Measurements from ENCODE around the gene PAX7. TPM values are rescaled to one million over a fixed set of nuclear protein-coding genes. Genes with fewer than 3 reads are reported as not detected.
"Not testable (repeated sequence)": the region's sequence is repeated elsewhere in the genome, so short reads cannot be mapped to it uniquely, and the experiment has no call there.

The PAX7 gene
- total RNA-seq, 1 donor from 2014 or later: not detected

- peak; percentile 43 for DNase-seq (ENCODE audit: low spot score)
- intact Hi-C loops (cut with DNase I): no loop called here
These were observed 109.3 kb downstream of the PAX7 start for GRCh38 chr1:18739897-18740296.

GRCh38 chr1:18740617-18741016 is 110.0 kb downstream of the PAX7 start:
- intact Hi-C loops (cut with DNase I): no loop called here
- no peak for DNase-seq (ENCODE audit: low spot score)

GRCh38 chr1:18743233-18743632 is 112.6 kb downstream of the PAX7 start:
- peak; percentile 57 for DNase-seq (ENCODE audit: low spot score)
- intact Hi-C loops (cut with DNase I): no loop called here

GRCh38 chr1:18744381-18744780 is 113.7 kb downstream of the PAX7 start:
- intact Hi-C loops (cut with DNase I); DNase-seq (ENCODE audit: low spot score): not testable (repeated sequence)

GRCh38 chr1:18746981-18747380 is 116.3 kb downstream of the PAX7 start:
- intact Hi-C loops (cut with DNase I): no loop called here
- no peak for DNase-seq (ENCODE audit: low spot score)

- intact Hi-C loops (cut with DNase I): no loop called here
- DNase-seq (ENCODE audit: low spot score): peak; percentile 4
These were observed 117.0 kb downstream of the PAX7 start for GRCh38 chr1:18747671-18748070.

- peak; percentile 12 for DNase-seq (ENCODE audit: low spot score)
- intact Hi-C loops (cut with DNase I): no loop called here
These were observed 117.8 kb downstream of the PAX7 start for GRCh38 chr1:18748435-18748834.

GRCh38 chr1:18749569-18749968 is 118.9 kb downstream of the PAX7 start:
- intact Hi-C loops (cut with DNase I): no loop called here
- DNase-seq (ENCODE audit: low spot score): no peak

GRCh38 chr1:18750600-18750999 is 120.0 kb downstream of the PAX7 start:
- no peak for DNase-seq (ENCODE audit: low spot score)
- intact Hi-C loops (cut with DNase I): no loop called here

- intact Hi-C loops (cut with DNase I): no loop called here
- DNase-seq (ENCODE audit: low spot score): peak; percentile 24
These were observed 120.8 kb downstream of the PAX7 start for GRCh38 chr1:18751425-18751824.

- intact Hi-C loops (cut with DNase I): no loop called here
- DNase-seq (ENCODE audit: low spot score): no peak
These were observed 121.8 kb downstream of the PAX7 start for GRCh38 chr1:18752409-18752808.

- no peak for DNase-seq (ENCODE audit: low spot score)
- intact Hi-C loops (cut with DNase I): no loop called here
These were observed 129.5 kb downstream of the PAX7 start for GRCh38 chr1:18760156-18760555.

GRCh38 chr1:18761948-18762840 is 131.5 kb downstream of the PAX7 start:
- DNase-seq (ENCODE audit: low spot score): no peak
- intact Hi-C loops (cut with DNase I): no loop called here

GRCh38 chr1:18764362-18764761 is 133.7 kb downstream of the PAX7 start:
- intact Hi-C loops (cut with DNase I): no loop called here
- DNase-seq (ENCODE audit: low spot score): no peak

- DNase-seq (ENCODE audit: low spot score): no peak
- intact Hi-C loops (cut with DNase I): no loop called here
These were observed 135.1 kb downstream of the PAX7 start for GRCh38 chr1:18765725-18766124.

- no peak for DNase-seq (ENCODE audit: low spot score)
- intact Hi-C loops (cut with DNase I): no loop called here
These were observed 135.7 kb downstream of the PAX7 start for GRCh38 chr1:18766328-18766727.

- intact Hi-C loops (cut with DNase I); DNase-seq (ENCODE audit: low spot score): not testable (repeated sequence)
These were observed 136.9 kb downstream of the PAX7 start for GRCh38 chr1:18767576-18767975.

GRCh38 chr1:18768086-18768485 is 137.4 kb downstream of the PAX7 start:
- DNase-seq (ENCODE audit: low spot score): no peak
- intact Hi-C loops (cut with DNase I): no loop called here

- DNase-seq (ENCODE audit: low spot score): no peak
- intact Hi-C loops (cut with DNase I): no loop called here
These were observed 138.5 kb downstream of the PAX7 start for GRCh38 chr1:18769140-18769539.

GRCh38 chr1:18770799-18771198 is 140.2 kb downstream of the PAX7 start:
- intact Hi-C loops (cut with DNase I): no loop called here
- DNase-seq (ENCODE audit: low spot score): no peak

- DNase-seq (ENCODE audit: low spot score): no peak
- intact Hi-C loops (cut with DNase I): no loop called here
These were observed 143.1 kb downstream of the PAX7 start for GRCh38 chr1:18773753-18774152.

- intact Hi-C loops (cut with DNase I): no loop called here
- DNase-seq (ENCODE audit: low spot score): no peak
These were observed 144.7 kb downstream of the PAX7 start for GRCh38 chr1:18775341-18775740.

Data from cardiac septum (tissue), 1 donor.